K562 (cell line): ENCODE results near the gene YIF1A. TPM values are rescaled to one million over a fixed set of nuclear protein-coding genes. Genes with fewer than 3 reads are reported as not detected.

Source experiments
- ATAC-seq: fragments of 200-7000 bp; cut with Tn5 transposase; 3 replicates; pipeline ENCODE4 v1.9.1; 2020; ENCODE audit warnings: moderate library complexity
- BruUV-seq: library from RNA; stranded (reverse); fragments of 400-500 nt; replicated peaks from 2 replicates; lab custom pipeline; 2021; lab: Mats Ljungman, UMichigan
- CTCF ChIA-PET: fragments of 300-600 bp; formaldehyde crosslinking; extraction: SDS; loops from one replicate; lab custom pipeline; 2021; ENCODE audit warnings: low intra/inter-chr PET ratio; lab: Yijun Ruan, JAX
- POLR2A ChIA-PET: fragments of 300-600, 350-650 bp; sonication (Branson Sonifier 250); formaldehyde crosslinking; extraction: SDS; loops from one replicate; lab custom pipeline; 2021; ENCODE audit warnings: antibody characterized with exemption, inconsistent platforms; lab: Yijun Ruan, JAX
- DNase-seq, 4 experiments: peaks; one replicate each; pipeline versions ENCODE4 v3.0.0 to v3.0.0-alpha.2; 2011 to 2018; ENCODE audit warnings: low spot score in 3 of 4, mixed read lengths in 3 of 4; ENCODE audit errors: extremely low read depth in 1 of 4
- FAIRE-seq: peaks from 2 replicates; lab custom pipeline; 2011; peaks lifted over from hg19 to GRCh38; lab: Jason Lieb, UNC
- H2AFZ ChIP-seq: 2 replicates; pipeline ENCODE4 v1.6.0; 2011; ENCODE audit warnings: low read depth, low read length, control low read depth, inconsistent platforms
- H3K27ac ChIP-seq: fragments of 200-600 bp; 3 replicates; pipeline ENCODE4 v1.8.0; 2011; ENCODE audit warnings: low read depth, mild to moderate bottlenecking, control low read depth, inconsistent platforms, low read length, moderate library complexity, mixed read lengths; ENCODE audit errors: extremely low read depth
- H3K27me3 ChIP-seq, 2 experiments: fragments of 300-600 bp in 1 of 2; 2 replicates in 1 of 2; 3 replicates in 1 of 2; pipeline versions ENCODE4 v1.6.0 to v1.8.0; 2011; ENCODE audit warnings: inconsistent platforms in 2 of 2, low read length in 2 of 2, mild to moderate bottlenecking in 1 of 2, mixed read lengths in 1 of 2, moderate library complexity in 1 of 2; ENCODE audit not compliant: control insufficient read depth in 2 of 2, insufficient read depth in 2 of 2
- H3K36me3 ChIP-seq: fragments of 300-600 bp; 3 replicates; pipeline ENCODE4 v1.8.0; 2011; ENCODE audit warnings: mild to moderate bottlenecking, low read length, inconsistent platforms; ENCODE audit not compliant: control insufficient read depth, insufficient read depth
- H3K4me1 ChIP-seq, 2 experiments: fragments of 200-600 bp in 1 of 2; replicated peaks in 1 of 2; 2 replicates in 1 of 2; 3 replicates in 1 of 2; pipeline versions ENCODE4 v1.5.1 to v1.8.0; 2011; ENCODE audit warnings: inconsistent platforms in 2 of 2, low read length in 2 of 2, mild to moderate bottlenecking in 1 of 2, mixed read lengths in 1 of 2, moderate library complexity in 1 of 2; ENCODE audit not compliant: control insufficient read depth in 2 of 2, insufficient read depth in 2 of 2
- H3K4me2 ChIP-seq: 2 replicates; pipeline ENCODE4 v1.6.1; 2011; ENCODE audit warnings: low read length, control low read depth, inconsistent platforms, mixed read lengths; ENCODE audit not compliant: insufficient read depth
- H3K4me3 ChIP-seq: fragments of 200-600 bp; sonication (generic), shearing (Covaris generic); 2 replicates; pipeline ENCODE4 v1.5.1; 2016; ENCODE audit warnings: control low read depth, inconsistent platforms
- H3K79me2 ChIP-seq: fragments of 200-600 bp; 3 replicates; pipeline ENCODE4 v1.8.0; 2011; ENCODE audit warnings: low read length, inconsistent platforms; ENCODE audit not compliant: control insufficient read depth, insufficient read depth
- H3K9ac ChIP-seq, 2 experiments: 2 replicates each; pipeline versions ENCODE4 v1.6.0 to v1.6.1; 2011; ENCODE audit warnings: low read depth in 2 of 2, low read length in 2 of 2, control low read depth in 1 of 2, inconsistent platforms in 1 of 2, mild to moderate bottlenecking in 1 of 2, mixed read lengths in 1 of 2; ENCODE audit not compliant: insufficient read depth in 1 of 2
- H3K9me1 ChIP-seq: one replicate; pipeline ENCODE4 v1.6.0; 2011; ENCODE audit warnings: inconsistent platforms, mild to moderate bottlenecking, low read length, moderate library complexity; ENCODE audit not compliant: control insufficient read depth, insufficient read depth
- H3K9me3 ChIP-seq: replicated peaks from 2 replicates; pipeline ENCODE4 v1.5.1; 2011; ENCODE audit warnings: low read depth, low read length, inconsistent platforms; ENCODE audit not compliant: control insufficient read depth, insufficient read depth
- H4K20me1 ChIP-seq: replicated peaks from 2 replicates; pipeline ENCODE4 v1.6.1; 2011; ENCODE audit warnings: low read length, inconsistent platforms, mixed read lengths; ENCODE audit not compliant: control insufficient read depth, insufficient read depth
- BMI1 ChIP-seq: fragments of 150-350 bp; IDR thresholded peaks from 2 replicates; pipeline ENCODE4 v1.6.1; 2014; ENCODE audit warnings: low read length
- FOXA3 ChIP-seq, 2 experiments: fragments of 450-650 bp in 1 of 2; sonication (generic) in 1 of 2; formaldehyde crosslinking; IDR thresholded peaks in 1 of 2; conservative IDR thresholded peaks in 1 of 2; 2 replicates each; pipeline versions ENCODE4 v1.4.0 to v1.8.0; 2020 to 2022; ENCODE audit warnings: mild to moderate bottlenecking in 2 of 2, missing genetic modification reagents in 1 of 2
- FOXJ2 ChIP-seq: fragments of 200-800 bp; sonication (Bioruptor generic); IDR thresholded peaks from 2 replicates; pipeline ENCODE4 v1.6.1; 2016; ENCODE audit warnings: missing genetic modification characterization, missing compliant biosample characterization
- HMGN3 ChIP-seq: IDR thresholded peaks from 2 replicates; pipeline ENCODE4 v1.6.1; 2011; ENCODE audit warnings: borderline replicate concordance, low read depth, mild to moderate bottlenecking, mixed read lengths, low read length; ENCODE audit not compliant: insufficient read length; ENCODE audit errors: extremely low read depth
- KLF1 ChIP-seq: fragments of 450-650 bp; IDR thresholded peaks from 2 replicates; pipeline ENCODE4 v1.6.1; 2016; ENCODE audit warnings: missing genetic modification characterization, missing compliant biosample characterization
- MBD2 ChIP-seq: sonication (generic); IDR thresholded peaks from 2 replicates; pipeline ENCODE4 v1.6.1; 2016; ENCODE audit warnings: low read depth, borderline replicate concordance
- MCM7 ChIP-seq, 2 experiments: fragments of 450-650 bp; IDR thresholded peaks; 2 replicates each; pipeline ENCODE4 v1.6.1; 2016 to 2018
- MED1 ChIP-seq: sonication (generic); formaldehyde crosslinking; IDR thresholded peaks from 2 replicates; pipeline ENCODE4 v1.8.1; 2023; ENCODE audit warnings: missing genetic modification reagents, borderline replicate concordance
- MEF2A ChIP-seq: IDR thresholded peaks from 2 replicates; pipeline ENCODE4 v1.6.1; 2011; ENCODE audit warnings: low read depth, mild to moderate bottlenecking, low read length, moderate library complexity; ENCODE audit not compliant: control insufficient read depth
- MXD1 ChIP-seq: fragments of 250-450 bp; sonication (Bioruptor Pico); IDR thresholded peaks from 2 replicates; pipeline ENCODE4 v1.8.0; 2021; ENCODE audit warnings: borderline replicate concordance, mild to moderate bottlenecking, moderate library complexity; ENCODE audit not compliant: poor library complexity, severe bottlenecking
- NFIX ChIP-seq: fragments of 250-450 bp; sonication (Bioruptor Pico); IDR thresholded peaks from 2 replicates; pipeline ENCODE4 v1.4.0; 2020; ENCODE audit warnings: low read depth, mild to moderate bottlenecking, moderate library complexity
- POLR2AphosphoS2 ChIP-seq: IDR thresholded peaks from 2 replicates; pipeline ENCODE4 v1.6.1; 2012; ENCODE audit warnings: low read length, improper control_type of control experiment
- SMAD4 ChIP-seq: fragments of 250-450 bp; sonication (Bioruptor Pico); conservative IDR thresholded peaks from 2 replicates; pipeline ENCODE4 v1.8.0; 2021; ENCODE audit warnings: inconsistent platforms, mild to moderate bottlenecking, moderate library complexity
- SMARCC2 ChIP-seq: fragments of 450-650 bp; IDR thresholded peaks from 2 replicates; pipeline ENCODE4 v1.6.1; 2017; ENCODE audit warnings: antibody characterized with exemption, moderate library complexity, mild to moderate bottlenecking, low read depth
- ZBTB33 ChIP-seq: sonication (generic); formaldehyde crosslinking; IDR thresholded peaks from 2 replicates; pipeline ENCODE4 v1.8.1; 2023; ENCODE audit warnings: mild to moderate bottlenecking, missing genetic modification reagents
- ZNF449 ChIP-seq: fragments of 250-450 bp; sonication (Bioruptor Pico); IDR thresholded peaks from 2 replicates; pipeline ENCODE4 v1.8.0; 2022; ENCODE audit warnings: moderate library complexity, mild to moderate bottlenecking, inconsistent platforms
- WGBS: fragments of 100-300 bp; shearing (Covaris generic); methylation state at CpG from one replicate; pipeline ENCODE4 v1.1.6; 2016; ENCODE audit warnings: low coverage, mixed read lengths; ENCODE audit not compliant: insufficient coverage; ENCODE audit errors: missing lambda C conversion rate; 5-methylcytosine and 5-hydroxymethylcytosine counted together
- in situ Hi-C: fragments of 300-500 bp; cut with MboI; formaldehyde crosslinking; loops from 4 replicates; pipeline ENCODE4 v1.15.0; 2018; ENCODE audit warnings: inconsistent platforms, mixed read lengths
- intact Hi-C: fragments of 100-400 bp; cut with micrococcal nuclease; formaldehyde crosslinking; loops from 2 replicates; pipeline ENCODE4 v1.14.2; 2022
- polyA plus RNA-seq, 8 experiments: library from polyadenylated mRNA; depleted of rRNA in 4 of 8; stranded (reverse) in 5 of 8; unstranded in 3 of 8; fragments of >200 nt; fragmentation: Nextera tagmentation in 2 of 8; fragmentation: Illumina TruSeq in 1 of 8; extraction: Ambion mirVana in 2 of 8; extraction: Trizol in 1 of 8; gene quantifications; 2 replicates each; pipeline versions ENCODE4 v1.2.1 to v1.2.3, GENCODE V29; 2011 to 2014; ENCODE audit warnings: inconsistent platforms in 1 of 8, missing spikeins in 1 of 8
- total RNA-seq, 7 experiments: library from RNA; depleted of rRNA in 6 of 7; stranded (reverse); fragments of >200 nt in 6 of 7; fragmentation: Illumina TruSeq in 2 of 7; extraction: Trizol in 2 of 7; gene quantifications; 2 replicates each; pipeline versions ENCODE4 v1.2.1 to v1.2.3, GENCODE V29; 2011 to 2021; ENCODE audit warnings: low replicate concordance in 1 of 7

YIF1A gene
- total and polyA plus RNA-seq, 9 of the 15 experiments (the other 6 are each of a cell fraction or from before 2014, with no cell fraction given): 8.6 to 121 (median 77.2) TPM

GRCh38 chr11:66262191-66262590 lies 26.8 kb downstream of the YIF1A start:
- in situ Hi-C loops (no loop called here), intact Hi-C loops (no loop called here)
- Histone ChIP-seq H3K4me1 (peaks cover 3 to 39% of the 10 kb centered on the region in 2 experiments; a peak in 4 of 5 replicates), H3K9ac (no peak overlapping the region), H3K79me2 (peaks cover 19% of the 10 kb centered on the region), H2AFZ (no peak overlapping the region), H3K4me2 (no peak overlapping the region), H3K4me3 (no peak overlapping the region), H3K9me1 (no peaks in the 10 kb centered on the region), H3K27ac (no peak overlapping the region), H3K9me3 (no peaks in the 10 kb centered on the region), H3K27me3 (no peaks in the 10 kb centered on the region), H4K20me1 (no peaks in the 10 kb centered on the region; the same call in 1 of the 2 replicates), H3K36me3 (peaks cover 73% of the 10 kb centered on the region)
- no peak for ATAC-seq
- no peak for FAIRE-seq
- DNase-seq: no peak
- TF ChIP-seq KLF1 (tag) (no peak), MEF2A (no peak), SMARCC2 (no peak), NFIX (CRISPR knock-in tag) (no peak), MBD2 (no peak), ZBTB33 (no peak), FOXJ2 (tag) (no peak), FOXA3 (CRISPR knock-in tag; conservative IDR thresholded peaks at IDR 0.05 in 1 of 2, IDR thresholded peaks at IDR 0.05 in 1 of 2) (no peak), MCM7 (IDR thresholded peaks at IDR 0.05) (no peak), MED1 (CRISPR knock-in tag) (no peak), SMAD4 (no peak), BMI1 (no peak), HMGN3 (no peak), ZNF449 (CRISPR knock-in tag) (no peak), POLR2AphosphoS2 (no peak), MXD1 (no peak)
- BruUV-seq: no TSS peak
- ChIA-PET POLR2A (interaction anchor here (0.8 to 1.7 kb wide), 2 partner anchors 24 to 27 kb away, joined by 4 to 5 read pairs; partner anchors contain the start of gene YIF1A), CTCF (interaction anchor here (0.9 kb wide), 1 partner anchor 39 kb away, joined by 4 read pairs; no protein-coding TSS in a partner anchor)
- WGBS: 88% methylated on average over 5 of the region's 5 CpGs
